GM19193 (cell line): ENCODE measurements around the gene TJP2.

Experiments
- POLR2A ChIP-seq: IDR thresholded peaks from 4 replicates; pipeline ENCODE4 v1.6.1; 2011; ENCODE audit not compliant: insufficient read depth, insufficient read length; ENCODE audit errors: extremely low read depth

The TJP2 gene

DNA sequence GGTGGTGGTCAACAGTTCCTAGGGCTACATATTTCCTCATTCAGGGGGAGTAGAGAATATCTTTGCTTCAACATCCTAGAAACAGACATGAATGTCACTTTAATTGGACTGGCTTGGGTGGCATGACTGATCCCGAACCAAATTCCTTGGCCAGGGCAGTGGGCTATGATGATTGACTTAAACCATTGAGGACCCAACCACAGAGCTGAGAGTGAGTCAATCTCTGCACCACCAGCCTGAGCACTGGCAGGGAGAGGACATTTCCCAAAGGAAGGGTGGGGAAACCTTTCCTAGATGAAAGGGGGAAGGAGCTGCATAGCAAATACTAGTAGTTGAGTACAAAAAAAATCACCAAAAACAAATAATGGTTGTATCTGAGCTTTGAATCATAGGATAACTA lies 98.1 kb downstream of the TJP2 start:
- no peak for TF ChIP-seq POLR2A

DNA sequence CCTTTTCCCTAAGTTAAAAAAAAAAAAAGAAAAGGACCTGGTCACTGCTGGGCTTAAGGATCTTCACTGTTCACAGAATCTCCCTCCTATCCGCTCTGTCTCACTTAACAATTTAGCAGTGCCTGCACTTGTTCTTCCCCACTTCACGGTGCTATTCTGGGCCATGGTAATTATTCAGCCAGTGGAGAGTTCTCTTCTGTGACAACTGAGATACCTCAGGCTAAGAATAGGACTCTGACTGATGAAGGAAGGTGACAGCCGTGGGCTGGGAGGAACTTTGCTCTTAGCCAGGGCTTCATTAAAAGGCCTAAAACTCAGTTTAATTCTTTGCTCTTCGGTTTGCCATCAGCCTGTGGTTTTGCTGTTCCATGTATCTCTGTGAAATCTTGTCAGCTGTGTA lies 99.1 kb downstream of the TJP2 start:
- TF ChIP-seq POLR2A, result no peak

DNA sequence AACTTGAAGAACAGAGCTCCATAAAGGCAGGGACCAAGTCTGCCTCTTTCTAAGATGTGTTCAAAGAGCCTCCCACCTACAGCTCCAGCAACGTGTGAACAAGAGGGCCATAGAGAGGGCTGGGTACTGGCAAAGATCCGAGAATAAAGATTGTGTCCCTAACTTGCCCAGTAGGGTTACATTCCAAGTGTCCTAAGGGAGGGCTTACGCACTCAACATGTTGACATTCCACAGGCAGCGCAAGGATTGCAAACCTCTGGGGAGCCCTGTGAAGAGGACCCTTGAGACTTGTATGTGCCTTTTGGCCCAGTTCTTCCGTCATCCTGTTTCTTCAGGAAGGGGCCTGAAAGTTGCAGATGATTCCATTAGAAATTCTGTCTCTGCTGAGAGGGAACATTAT lies 102.7 kb downstream of the TJP2 start:
- no peak for TF ChIP-seq POLR2A

DNA sequence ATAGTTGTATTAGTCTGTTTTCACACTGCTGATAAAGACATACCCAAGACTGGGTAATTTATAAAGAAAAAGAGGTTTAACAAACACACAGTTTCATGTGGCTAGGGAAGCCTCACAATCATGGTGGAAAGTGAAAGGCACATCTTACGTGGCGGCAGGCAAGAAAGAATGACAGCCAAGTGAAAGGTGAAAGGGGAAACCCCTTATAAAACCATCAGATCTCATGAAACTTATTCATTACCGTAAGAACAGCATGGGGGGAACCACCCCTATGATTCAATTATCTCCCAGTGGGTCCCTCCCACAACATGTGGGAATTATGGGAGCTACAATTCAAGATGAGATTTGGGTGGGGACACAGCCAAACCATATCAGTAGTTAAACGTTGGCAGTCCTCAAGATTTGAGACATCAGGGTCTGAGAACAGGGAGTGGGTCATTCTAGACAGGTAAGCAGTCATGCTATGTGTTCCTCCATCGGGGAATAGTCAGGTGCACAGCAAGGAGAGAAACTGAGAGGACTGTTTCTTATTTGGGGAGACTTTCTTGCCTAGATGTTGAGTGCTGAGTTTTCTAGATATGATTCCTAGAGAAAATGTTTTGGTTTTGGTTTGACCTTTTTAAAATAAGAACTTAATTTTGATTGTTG lies 105.1 kb downstream of the TJP2 start:
- no peak for TF ChIP-seq POLR2A

DNA sequence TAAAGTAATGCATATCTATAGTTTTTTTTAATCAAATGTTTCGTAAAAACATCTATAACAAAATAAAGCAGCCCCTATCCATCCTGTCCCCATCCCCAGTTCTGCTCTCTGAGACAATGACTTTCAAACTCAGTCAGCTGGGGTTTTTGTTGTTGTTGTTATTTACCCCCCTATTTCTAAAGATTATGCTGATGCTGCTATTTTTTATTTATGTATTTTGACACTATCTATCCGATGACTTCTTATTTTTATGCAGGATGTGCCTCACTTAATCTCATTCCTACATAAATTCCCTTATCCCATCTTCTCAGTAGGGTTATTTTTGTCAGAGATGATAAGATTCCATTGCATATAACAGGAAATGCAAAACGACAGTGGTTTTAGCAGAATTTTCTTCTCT lies 105.7 kb downstream of the TJP2 start:
- no peak for TF ChIP-seq POLR2A

DNA sequence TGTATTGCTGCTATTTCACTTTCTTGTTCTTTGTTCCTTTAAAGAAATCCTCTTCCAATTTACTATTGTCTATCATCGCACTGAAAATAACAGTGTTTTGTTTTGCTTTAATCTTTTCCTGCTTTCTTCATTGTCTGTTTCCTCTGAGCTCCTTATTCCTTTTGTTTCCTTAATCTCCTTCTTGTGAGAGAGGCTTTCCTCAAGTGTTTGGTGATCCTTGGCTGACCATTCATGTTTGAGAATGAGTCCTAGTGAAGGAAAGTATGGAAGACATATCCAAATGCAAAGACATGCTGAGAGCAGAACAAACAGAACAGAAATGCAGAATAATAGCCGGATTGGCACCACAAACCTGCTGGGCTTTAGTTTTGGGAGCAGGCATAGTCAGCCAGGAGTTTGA lies 108.9 kb downstream of the TJP2 start:
- TF ChIP-seq POLR2A, result no peak

DNA sequence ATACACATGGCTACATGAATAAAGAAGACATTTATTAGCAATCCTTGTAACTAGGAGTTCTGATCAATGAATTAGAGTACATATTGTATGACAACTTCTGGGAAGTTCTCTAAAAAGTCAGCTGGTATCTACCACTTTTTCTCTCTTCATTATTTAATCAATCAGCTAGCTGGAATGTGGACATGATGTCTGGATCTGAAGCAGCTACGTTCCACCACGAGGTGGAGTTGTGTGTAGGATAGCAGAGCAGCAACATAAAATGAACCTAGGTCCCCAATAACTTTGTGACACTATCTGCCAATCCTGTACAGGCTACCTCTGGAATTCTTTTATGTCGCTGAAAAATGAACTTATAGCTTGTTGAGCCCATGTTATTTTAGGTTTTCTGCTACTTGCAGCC lies 118.0 kb downstream of the TJP2 start:
- TF ChIP-seq POLR2A, result no peak

DNA sequence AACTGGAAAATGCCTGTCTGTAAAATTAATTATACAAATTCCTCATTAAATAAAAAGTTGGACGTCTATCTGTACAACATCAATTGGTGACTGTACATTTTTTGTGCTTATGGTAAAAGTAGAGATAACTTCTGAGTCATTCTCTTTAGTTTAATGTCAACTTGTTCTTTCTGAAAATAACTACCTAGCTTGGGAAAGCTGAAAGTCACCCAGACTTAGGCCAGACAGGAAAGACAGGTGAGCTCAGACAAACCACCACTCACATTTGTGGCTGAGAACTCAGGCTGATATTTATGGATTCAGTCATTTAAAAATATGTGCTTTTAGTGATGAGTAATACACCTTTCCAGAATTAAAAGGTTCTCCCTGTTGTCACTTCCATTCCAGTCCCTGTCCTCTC lies 119.1 kb downstream of the TJP2 start:
- TF ChIP-seq POLR2A, result no peak

DNA sequence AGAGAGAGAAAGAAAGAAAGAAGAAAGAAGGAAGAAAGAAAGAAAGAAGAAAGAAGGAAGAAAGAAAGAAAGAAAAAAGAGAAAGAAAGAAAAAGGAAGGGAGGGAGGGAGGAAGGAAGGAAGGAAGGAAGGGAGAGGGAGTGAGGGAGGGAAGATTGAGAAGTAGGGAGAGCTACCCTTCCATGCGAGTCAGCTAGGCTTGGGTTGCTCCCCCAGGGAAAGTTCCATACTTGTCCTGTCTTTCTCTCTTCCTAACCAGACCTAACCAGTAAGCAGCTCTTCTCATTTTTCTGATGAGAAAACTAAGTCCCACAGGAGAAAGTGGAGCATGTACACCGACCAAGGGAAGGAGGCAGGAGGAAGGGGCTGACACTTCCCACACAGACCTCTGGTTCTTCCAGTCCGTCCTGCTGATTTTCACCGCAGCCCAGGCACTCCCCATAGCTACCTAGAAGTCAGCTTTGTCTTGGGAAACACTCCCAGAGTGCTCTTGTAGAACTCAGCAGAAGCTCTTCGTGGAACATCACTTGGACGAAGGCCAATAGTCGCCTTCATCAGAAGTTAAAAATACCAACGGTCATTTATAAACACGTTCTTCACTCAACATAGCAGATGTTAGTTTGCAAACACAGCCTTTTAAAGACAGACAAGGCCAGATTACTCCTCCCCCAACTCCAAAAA lies 121.9 kb downstream of the TJP2 start:
- no peak for TF ChIP-seq POLR2A

DNA sequence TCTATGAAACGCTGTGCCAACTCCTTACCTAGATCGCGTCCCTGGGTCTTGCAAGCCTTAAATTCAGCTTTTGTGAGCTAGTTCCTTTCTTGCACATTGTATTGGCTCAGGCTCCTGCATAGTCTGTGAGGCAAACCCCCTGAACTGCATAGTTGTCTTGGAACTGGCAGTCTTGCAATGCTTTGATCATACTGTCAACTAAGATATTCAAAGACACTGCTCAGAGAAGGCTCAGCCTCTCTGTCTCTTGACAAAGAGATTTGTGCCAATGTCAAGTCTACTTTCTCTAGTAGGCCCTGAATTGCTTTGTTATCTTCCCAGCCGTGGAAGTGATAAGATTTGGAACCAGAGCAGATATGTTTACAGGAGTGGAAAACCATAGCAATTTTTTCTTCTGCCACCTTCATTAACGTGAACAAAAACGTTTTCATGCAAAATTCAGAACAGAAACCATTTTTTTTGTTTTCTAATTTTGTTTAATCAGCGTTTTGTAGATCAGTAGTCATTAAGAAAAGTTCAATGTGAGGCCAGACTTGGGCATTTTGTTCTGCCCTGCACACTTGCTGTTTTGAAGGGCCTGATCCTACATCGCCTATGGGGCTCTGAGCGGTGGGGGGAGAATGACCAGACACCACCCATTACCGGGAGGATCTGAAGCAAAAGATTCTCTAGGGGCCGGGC lies 123.4 kb downstream of the TJP2 start:
- no peak for TF ChIP-seq POLR2A

DNA sequence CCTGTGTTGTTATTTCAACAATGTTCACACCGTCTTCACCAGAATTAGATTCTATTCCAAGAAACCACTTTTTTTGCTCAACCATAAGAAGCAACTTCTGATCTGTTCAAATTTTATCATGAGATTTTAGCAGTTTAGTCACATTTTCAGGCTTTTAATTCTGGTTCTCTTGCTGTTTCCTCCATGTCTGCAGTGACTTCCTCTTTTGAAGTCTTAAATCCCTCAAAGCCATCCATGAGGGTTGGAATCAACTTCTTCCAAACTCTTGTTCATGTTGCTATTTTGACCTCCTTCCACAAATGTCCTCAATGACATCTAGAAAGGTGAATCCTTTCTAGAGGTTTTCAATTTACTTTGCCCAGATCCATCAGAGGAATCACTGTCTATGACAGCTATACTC lies 125.2 kb downstream of the TJP2 start:
- no peak for TF ChIP-seq POLR2A

DNA sequence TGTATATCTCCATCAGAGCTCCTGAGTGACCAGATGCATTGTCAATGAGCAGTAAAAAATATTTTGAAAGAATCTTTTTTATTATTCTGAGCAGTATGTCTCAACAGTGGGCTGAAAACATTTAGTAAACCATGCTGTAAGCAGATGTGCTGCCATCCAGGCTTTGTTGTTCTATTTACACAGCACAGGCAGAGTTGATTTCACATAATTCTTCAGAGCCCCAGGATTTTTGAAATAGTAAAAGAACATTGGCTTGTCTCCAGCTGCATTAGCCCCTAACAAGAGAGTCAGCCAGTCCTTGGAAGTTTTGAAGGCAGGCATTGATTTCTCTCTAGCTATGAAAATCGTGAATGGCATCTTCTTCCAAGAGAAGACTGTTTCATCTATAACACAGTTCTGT lies 125.7 kb downstream of the TJP2 start:
- no peak for TF ChIP-seq POLR2A

DNA sequence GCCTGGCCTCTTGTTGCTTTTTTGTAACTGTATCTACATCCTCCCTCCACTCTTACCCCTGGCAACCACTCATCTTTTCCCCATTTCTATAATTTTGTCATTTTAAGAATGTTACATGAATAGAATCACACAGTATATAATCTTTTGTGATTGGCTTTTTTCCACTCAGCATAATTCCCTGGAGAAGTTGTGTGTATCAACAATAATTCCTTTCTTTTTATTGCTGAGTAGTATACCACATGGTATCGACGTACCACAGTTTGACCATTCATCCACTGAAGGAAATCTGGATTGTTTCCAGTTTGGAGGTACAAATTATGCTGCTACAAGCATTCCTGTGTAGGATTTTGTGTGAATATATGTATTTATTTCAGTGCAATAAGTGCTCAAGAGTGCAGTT lies 129.3 kb downstream of the TJP2 start:
- TF ChIP-seq POLR2A, result no peak

DNA sequence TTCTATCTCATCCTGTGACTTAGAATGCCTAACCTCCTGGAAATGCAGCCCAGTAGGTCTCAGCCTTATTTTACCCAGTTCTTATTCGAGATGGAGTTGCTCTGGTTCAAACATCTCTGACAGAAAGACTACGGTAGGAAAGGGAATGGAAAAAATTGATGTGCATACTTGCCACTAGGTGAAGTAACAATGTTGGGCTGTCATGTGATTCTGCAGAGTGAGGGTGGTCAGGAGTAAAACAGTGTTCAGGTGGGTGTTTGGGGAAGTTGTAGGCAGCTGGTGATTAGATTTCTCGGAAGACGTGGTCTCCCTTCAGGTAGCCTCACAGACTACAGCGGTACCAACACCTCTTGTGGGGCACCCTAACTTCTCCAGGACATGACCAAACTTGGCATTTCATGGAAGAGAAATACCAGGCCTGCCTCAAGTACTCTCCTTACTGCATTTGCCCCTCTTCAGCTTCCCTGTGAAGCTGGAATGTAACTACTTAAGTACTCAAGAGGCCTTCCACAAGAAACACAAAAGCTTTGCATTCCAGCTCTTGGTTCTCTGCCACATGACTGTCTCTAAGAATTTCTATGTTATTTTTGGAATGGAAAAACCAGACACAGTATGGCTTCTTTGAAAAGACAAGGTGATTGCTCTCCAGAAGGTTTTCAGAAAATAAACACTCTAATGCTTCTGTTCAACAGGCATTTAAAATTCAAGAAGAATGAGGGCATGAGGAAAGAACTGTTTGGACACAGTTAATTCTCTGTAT lies 133.5 kb downstream of the TJP2 start:
- TF ChIP-seq POLR2A, result no peak

DNA sequence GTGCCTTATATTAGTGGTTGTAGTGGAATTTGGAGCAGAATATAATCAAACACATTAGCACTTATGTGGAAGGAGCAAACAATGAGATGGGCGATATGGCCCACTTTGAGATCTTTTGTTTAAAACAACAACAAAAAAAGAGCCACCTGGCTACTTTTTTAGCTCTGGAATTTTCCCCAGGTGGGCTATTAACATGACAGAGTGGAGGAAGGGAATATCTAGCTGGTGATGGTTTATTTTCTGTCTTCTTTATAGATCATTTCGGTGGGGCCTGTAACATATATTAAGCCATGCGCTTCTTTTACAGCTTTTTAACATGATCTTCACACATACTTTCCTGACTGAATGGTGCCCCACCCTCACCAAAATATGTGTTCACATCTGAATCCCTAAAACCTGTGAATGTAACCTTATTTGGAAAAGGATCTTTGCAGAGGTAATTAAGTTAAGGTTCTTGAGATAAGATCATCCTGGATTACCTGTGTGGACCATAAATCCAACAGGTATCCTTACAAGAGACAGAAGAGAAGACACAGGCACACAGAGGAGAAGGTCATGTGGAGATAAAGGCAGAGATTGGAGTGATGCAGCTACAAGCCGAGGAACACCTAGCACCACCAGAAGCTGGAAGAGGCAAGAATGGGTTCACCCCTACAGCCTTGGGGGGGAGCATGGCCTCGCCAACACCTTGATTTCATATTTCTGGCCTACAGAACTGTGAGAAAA lies 134.3 kb downstream of the TJP2 start:
- no peak for TF ChIP-seq POLR2A
